Stomach smooth muscle (tissue), 2 donors: Measurements from ENCODE around the gene CABP4.

Experiments used
- H3K27ac ChIP-seq: one replicate; pipeline ENCODE4 v1.7.0; 2013; ENCODE audit warnings: mild to moderate bottlenecking, low read length, inconsistent platforms
- H3K27me3 ChIP-seq, 2 donors: one replicate each; pipeline ENCODE4 v1.7.0; 2013; ENCODE audit warnings: low read length in 2 of 2; ENCODE audit not compliant: insufficient read depth in 2 of 2, control insufficient read depth in 1 of 2
- H3K36me3 ChIP-seq, 2 donors: one replicate each; pipeline ENCODE4 v1.7.0; 2013; ENCODE audit warnings: low read length in 2 of 2; ENCODE audit not compliant: control insufficient read depth in 2 of 2, insufficient read depth in 2 of 2
- H3K4me1 ChIP-seq: one replicate; pipeline ENCODE4 v1.7.0; 2013; ENCODE audit warnings: low read length; ENCODE audit not compliant: control insufficient read depth, insufficient read depth
- H3K4me3 ChIP-seq, 2 donors: one replicate each; pipeline ENCODE4 v1.7.0; 2013; ENCODE audit warnings: low read length in 2 of 2
- H3K9ac ChIP-seq, 2 donors: one replicate each; pipeline ENCODE4 v1.7.0; 2013; ENCODE audit warnings: low read length in 2 of 2, mild to moderate bottlenecking in 1 of 2
- H3K9me3 ChIP-seq, 2 donors: one replicate each; pipeline ENCODE4 v1.7.0; 2013; ENCODE audit warnings: low read length in 2 of 2; ENCODE audit not compliant: control insufficient read depth in 2 of 2
- donor health status: healthy.
- donor health status: Pancreatic carcinoma.

CABP4 gene

GRCh38 chr11:67410984-67411784, 44.0 kb upstream of the CABP4 start:
- Histone ChIP-seq H3K9me3 (no peaks in the 10 kb centered on the region), H3K9ac (no peak overlapping the region), H3K36me3 (no peaks in the 10 kb centered on the region), H3K4me3 (no peak overlapping the region), H3K4me1 (peaks cover 4% of the 10 kb centered on the region), H3K27ac (no peak overlapping the region), H3K27me3 (peaks cover 36 to 51% of the 10 kb centered on the region in 2 donors)

GRCh38 chr11:67411785-67412152, 43.4 kb upstream of the CABP4 start:
- Histone ChIP-seq H3K9ac (no peak overlapping the region), H3K9me3 (no peaks in the 10 kb centered on the region), H3K27ac (no peak overlapping the region)

GRCh38 chr11:67412495-67413179, 42.5 kb upstream of the CABP4 start:
- Histone ChIP-seq H3K27me3 (peaks cover 29 to 41% of the 10 kb centered on the region in 2 donors), H3K4me3 (no peak overlapping the region), H3K9ac (no peak overlapping the region), H3K36me3 (no peaks in the 10 kb centered on the region), H3K4me1 (peaks cover 13% of the 10 kb centered on the region), H3K27ac (no peak overlapping the region), H3K9me3 (no peaks in the 10 kb centered on the region)

More at GRCh38 chr11:67411785-67412152, 43.4 kb upstream of the CABP4 start:
- no peak overlapping the region for H3K4me3 ChIP-seq
- no peaks in the 10 kb centered on the region for H3K36me3 ChIP-seq
- H3K4me1 ChIP-seq, result peaks cover 10% of the 10 kb centered on the region
- H3K27me3 ChIP-seq, result peaks cover 32 to 48% of the 10 kb centered on the region in 2 donors

- Histone ChIP-seq H3K27ac (no peak overlapping the region), H3K9me3 (no peaks in the 10 kb centered on the region), H3K9ac (no peak overlapping the region), H3K36me3 (no peaks in the 10 kb centered on the region), H3K4me1 (peaks cover 13% of the 10 kb centered on the region), H3K27me3 (peaks cover 22 to 34% of the 10 kb centered on the region in 2 donors), H3K4me3 (no peak overlapping the region)
Measured at GRCh38 chr11:67413266-67413849, 41.8 kb upstream of the CABP4 start.

GRCh38 chr11:67415501-67416304, 39.5 kb upstream of the CABP4 start, which contains the start of gene CARNS1:
Gene CARNS1 (plus strand): TSS chr11:67415678. CDS start chr11:67416200, 522 bp downstream.
- H3K27ac ChIP-seq, result no peak within 1 kb of the TSS

GRCh38 chr11:67416416-67417335, 38.5 kb upstream of the CABP4 start:
- H3K27ac ChIP-seq, result no peak overlapping the region
- H3K4me3 ChIP-seq, result no peak overlapping the region
- H3K36me3 ChIP-seq, result no peaks in the 10 kb centered on the region
- H3K27me3 ChIP-seq, result peaks cover 2% of the 10 kb centered on the region in 2 donors
- H3K9ac ChIP-seq, result no peak overlapping the region
- H3K9me3 ChIP-seq, result no peaks in the 10 kb centered on the region
- H3K4me1 ChIP-seq, result peaks cover 30% of the 10 kb centered on the region

More at GRCh38 chr11:67415501-67416304, 39.5 kb upstream of the CABP4 start, which contains the start of gene CARNS1:
- Histone ChIP-seq H3K4me3 (peak within 1 kb of the TSS in 1 of 2 donors; percentile 65), H3K36me3 (no peaks in the 10 kb centered on the region), H3K9ac (peak within 1 kb of the TSS in 1 of 2 donors; percentile 29), H3K9me3 (no peaks in the 10 kb centered on the region), H3K27me3 (peaks cover 8 to 10% of the 10 kb centered on the region in 2 donors), H3K4me1 (peaks cover 25% of the 10 kb centered on the region)

- no peak overlapping the region for H3K27ac ChIP-seq
- H3K27me3 ChIP-seq, result peaks cover 2% of the 10 kb centered on the region in 2 donors
- H3K4me1 ChIP-seq, result peaks cover 30% of the 10 kb centered on the region
- H3K4me3 ChIP-seq, result no peak overlapping the region
- no peaks in the 10 kb centered on the region for H3K9me3 ChIP-seq
- no peak overlapping the region for H3K9ac ChIP-seq
- H3K36me3 ChIP-seq, result no peaks in the 10 kb centered on the region
Measured at GRCh38 chr11:67417425-67417824, 37.7 kb upstream of the CABP4 start.

- Histone ChIP-seq H3K36me3 (no peaks in the 10 kb centered on the region), H3K4me1 (peaks cover 30% of the 10 kb centered on the region), H3K27me3 (peaks cover 0 to 2% of the 10 kb centered on the region in 2 donors), H3K27ac (no peak overlapping the region), H3K9me3 (no peaks in the 10 kb centered on the region), H3K4me3 (no peak overlapping the region), H3K9ac (no peak overlapping the region)
Measured at GRCh38 chr11:67418476-67419281, 36.5 kb upstream of the CABP4 start.
